NCI-H2107 treated with DMSO at 0.1 percent for 48 hours (cell line): ENCODE measurements around the gene CLMP.

Experiments
- DNase-seq: peaks from one replicate; lab custom pipeline; 2025; ENCODE audit not compliant: unreplicated experiment; lab: John Stamatoyannopoulos, UW

CLMP gene

GRCh38 chr11:123020968-123021367 is 174.1 kb downstream of the CLMP start:
- peak; percentile 15 for DNase-seq
